HG02642 (cell line): ENCODE results near the gene TERB2.
"Not testable (repeated sequence)": the region's sequence is repeated elsewhere in the genome, so short reads cannot be mapped to it uniquely, and the experiment has no call there.

Experiments
- ATAC-seq: cut with Tn5 transposase; IDR thresholded peaks from one replicate; pipeline ENCODE4 v1.9.1; 2021; ENCODE audit warnings: mild to moderate bottlenecking; ENCODE audit not compliant: unreplicated experiment, poor library complexity

Gene TERB2

GRCh38 chr15:44956388-44956787 is at the start of gene TERB2:
Gene TERB2 (plus strand): TSS chr15:44956687. CDS start chr15:44956719, 32 bp downstream.
- ATAC-seq, result no peak

DNA sequence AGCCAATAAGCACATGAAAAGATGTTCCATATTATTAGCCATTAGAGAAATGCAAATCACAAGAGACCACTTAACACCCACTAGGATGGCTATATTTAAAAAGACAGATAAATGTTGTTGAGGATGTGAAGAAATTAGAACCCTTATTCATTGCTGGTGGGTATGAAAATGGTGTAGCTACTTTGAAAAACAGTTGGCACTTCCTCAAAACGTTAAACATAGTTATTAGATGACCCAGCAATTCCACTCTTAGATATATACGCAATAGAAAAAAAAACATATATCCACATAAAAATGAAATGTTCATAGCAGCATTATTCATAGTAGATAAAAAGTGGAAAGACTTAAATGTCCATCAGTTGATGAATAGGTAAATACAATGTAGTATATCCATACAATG is 47.1 kb upstream of the TERB2 start:
- ATAC-seq, result no peak

GRCh38 chr15:44910981-44911625 is 45.4 kb upstream of the TERB2 start:
- ATAC-seq, result no peak

- ATAC-seq, result not testable (repeated sequence)
These were observed 44.3 kb upstream of the TERB2 start for GRCh38 chr15:44912186-44912585.

DNA sequence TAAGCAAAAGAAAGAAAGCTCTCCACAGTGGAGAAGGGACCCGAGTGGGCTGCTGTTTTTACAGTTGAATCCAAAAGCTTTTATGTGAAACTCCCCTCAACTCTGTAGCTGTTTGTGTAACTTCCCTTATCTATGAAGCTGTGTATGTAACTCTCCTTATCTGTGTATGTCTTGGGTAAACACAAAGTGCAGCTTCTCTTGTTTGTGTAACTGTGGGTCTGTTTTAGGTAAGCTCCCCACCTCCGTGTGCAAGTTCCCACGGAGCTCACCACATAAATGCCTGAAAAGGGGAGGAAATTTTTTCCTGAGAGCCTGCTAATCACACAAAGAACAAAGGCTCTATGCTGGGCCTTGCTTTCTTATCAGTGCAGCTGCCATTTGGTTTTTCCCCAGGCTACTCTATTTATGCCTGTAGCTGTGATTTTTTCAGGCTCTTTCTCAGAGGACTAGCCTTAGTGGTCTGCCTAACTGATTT is 43.5 kb upstream of the TERB2 start:
- ATAC-seq, result not testable (repeated sequence)

DNA sequence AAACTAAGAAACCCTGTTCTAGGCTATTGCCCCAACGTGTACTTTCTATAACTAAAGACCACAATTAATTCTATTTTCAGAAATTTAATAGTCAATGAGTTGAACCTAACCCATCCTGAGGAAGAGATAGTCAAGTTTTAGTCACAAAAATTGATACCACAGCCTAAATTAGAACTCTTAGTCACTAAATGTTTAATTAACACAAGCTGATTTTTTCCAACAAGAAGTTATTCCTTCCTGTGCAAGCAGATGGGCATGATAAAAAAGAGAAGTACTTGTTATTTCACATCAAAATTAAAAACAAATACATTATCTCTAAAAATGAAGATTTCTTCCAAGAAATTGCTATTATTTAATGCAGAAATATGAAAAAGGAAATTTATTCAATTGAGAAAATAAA is 38.4 kb upstream of the TERB2 start:
- ATAC-seq, result no peak

DNA sequence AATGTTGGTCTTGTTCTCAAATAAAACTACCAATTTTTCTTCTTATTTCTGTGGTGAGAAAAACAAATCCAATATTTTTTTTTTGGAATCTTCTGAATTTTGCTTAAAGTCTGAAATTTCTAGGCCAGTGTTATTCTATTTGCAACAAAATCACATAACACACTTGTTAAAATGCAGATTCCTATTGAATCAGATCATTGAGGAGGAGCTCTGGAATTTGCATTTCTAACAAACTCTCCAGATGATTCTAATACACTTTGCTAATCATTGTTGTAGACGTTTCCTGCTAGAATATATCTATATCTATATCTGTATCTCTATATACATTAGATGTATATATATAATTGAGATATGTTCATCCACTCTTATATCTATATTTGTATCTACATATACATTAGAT is 27.8 kb upstream of the TERB2 start:
- ATAC-seq, result not testable (repeated sequence)

DNA sequence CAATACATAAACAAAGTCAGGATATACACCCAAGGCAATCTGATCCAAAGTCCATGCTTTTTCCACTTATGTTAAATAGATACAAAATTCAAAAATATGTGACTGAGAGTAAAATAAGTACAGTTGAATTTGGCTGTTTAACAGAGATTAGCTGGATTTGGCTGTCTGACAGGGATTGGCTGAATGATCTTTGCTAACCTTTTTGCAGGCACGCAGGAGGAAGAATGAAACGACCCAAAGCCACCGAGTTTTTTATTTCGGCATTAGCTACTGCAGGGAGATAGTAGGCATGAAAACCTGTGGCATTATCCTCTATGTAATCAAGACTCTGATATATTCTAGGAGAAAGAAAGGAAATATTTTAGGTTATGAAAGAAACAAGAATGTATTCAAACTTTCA is 26.2 kb upstream of the TERB2 start:
- not testable (repeated sequence) for ATAC-seq

DNA sequence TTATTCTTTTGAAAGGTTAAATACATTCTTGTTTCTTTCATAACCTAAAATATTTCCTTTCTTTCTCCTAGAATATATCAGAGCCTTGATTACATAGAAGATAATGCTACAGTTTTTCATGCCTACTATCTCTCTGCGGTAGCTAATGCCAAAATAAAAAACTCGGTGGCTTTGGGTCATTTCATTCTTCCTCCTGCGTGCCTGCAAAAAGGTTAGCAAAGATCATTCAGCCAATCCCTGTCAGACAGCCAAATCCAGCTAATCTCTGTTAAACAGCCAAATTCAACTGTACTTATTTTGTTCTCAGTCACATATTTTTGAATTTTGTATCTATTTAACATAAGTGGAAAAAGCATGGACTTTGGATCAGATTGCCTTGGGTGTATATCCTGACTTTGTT is 1.8 kb downstream of the TERB2 start:
- not testable (repeated sequence) for ATAC-seq

DNA sequence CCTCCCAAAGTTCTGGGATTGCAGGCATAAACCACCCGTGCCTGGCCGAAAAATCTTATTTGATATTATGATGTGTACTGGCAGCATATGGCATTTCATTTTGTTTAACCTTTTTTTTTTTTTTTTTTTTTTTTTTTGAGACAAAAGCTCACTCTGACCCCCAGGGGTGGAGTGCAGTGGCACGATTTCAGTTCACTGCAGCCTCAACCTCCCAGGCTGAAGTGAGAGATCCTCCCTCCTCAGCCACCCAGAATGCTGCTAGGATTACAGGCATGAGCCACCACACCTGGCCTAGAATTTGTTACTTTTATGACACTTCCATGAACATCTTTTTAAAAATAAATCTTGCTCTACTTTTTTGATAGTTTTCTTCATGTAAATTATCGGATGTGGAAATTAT is 12.0 kb downstream of the TERB2 start:
- no peak for ATAC-seq

DNA sequence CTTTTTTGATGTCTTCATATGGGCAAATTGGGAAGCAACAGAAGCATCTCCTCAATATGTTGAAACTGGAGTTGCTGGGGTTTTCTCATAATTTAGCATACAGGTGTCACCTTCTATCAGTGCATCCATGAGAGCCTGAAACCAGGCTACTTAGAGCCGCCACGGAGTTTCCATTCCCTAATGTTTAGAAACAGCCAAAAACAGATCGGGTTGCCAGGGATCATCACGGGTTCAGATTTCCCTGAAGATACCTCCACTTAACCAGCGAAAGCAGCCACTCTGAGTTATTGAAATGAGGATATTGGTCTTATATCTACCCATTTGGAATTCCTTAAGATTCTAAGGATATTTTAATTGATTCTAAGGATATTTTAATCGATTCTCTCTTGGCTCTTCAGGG is 14.5 kb downstream of the TERB2 start:
- no peak for ATAC-seq

GRCh38 chr15:44976183-44976582 is 19.7 kb downstream of the TERB2 start:
- ATAC-seq, result not testable (repeated sequence)

- not testable (repeated sequence) for ATAC-seq
These were observed 21.3 kb downstream of the TERB2 start for GRCh38 chr15:44977781-44978180.

DNA sequence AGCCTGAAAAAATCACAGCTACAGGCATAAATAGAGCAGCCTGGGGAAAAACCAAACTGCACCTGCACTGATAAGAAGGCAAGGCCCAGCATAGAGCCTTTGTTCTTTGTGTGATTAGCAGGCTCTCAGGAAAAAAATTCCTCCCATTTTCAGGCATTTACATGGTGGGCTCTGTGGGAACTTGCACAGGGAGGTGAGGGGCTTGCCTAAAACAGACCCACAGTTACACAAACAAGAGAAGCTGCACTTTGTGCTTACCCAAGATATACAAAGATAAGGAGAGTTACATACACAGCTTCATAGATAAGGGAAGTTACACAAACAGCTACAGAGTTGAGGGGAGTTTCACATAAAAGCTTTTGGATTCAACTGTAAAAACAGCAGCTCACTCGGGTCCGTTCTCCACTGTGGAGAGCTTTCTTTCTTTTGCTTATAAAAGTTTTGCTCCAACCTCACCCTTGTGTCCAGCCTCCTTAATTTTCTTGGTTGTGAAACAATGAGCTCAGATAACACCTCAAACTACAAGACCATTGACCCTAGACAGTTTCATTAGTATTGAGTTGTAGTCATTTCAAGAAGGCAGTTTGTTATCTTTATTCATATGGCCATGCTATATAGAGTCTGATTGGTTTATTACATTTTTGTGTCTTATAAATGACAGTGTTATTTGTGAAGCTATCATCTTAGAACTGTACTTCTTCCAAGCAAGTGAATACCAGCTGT is 23.3 kb downstream of the TERB2 start:
- ATAC-seq, result not testable (repeated sequence)

- not testable (repeated sequence) for ATAC-seq
These were observed 27.7 kb downstream of the TERB2 start for GRCh38 chr15:44984144-44984543.

DNA sequence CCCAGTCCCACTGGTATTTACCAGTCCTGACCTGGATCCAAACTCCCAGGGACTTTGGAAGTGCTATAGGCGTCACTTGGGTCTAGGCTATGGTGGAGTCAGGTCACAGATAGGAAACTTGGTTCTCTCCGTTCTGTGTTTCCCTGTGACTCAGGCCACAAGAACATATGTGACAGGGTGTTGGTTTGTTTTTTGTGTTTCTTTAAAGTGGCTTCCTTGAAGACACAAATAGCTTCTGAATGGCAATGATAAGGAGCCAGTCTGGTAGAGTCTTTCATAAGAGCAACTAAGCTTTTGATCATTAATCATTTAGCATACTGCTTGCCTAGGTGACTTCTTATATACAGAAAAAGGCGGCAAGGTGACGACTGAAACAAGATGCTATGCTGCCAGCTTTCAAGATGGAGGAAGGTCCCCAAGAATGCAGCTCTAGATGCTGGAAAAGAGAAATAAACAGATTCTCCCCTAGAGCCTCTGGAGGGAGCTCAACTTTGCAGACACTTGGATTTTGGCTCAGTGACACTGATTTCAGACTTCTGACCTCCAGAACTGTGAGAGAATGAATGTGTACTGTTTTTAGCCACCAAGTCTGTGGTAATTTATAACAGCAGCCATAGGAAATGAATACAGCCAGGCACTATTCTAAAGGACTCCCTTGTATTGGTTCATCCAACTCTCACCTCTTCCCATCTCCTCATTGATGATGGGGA is 30.0 kb downstream of the TERB2 start:
- ATAC-seq, result not testable (repeated sequence)

DNA sequence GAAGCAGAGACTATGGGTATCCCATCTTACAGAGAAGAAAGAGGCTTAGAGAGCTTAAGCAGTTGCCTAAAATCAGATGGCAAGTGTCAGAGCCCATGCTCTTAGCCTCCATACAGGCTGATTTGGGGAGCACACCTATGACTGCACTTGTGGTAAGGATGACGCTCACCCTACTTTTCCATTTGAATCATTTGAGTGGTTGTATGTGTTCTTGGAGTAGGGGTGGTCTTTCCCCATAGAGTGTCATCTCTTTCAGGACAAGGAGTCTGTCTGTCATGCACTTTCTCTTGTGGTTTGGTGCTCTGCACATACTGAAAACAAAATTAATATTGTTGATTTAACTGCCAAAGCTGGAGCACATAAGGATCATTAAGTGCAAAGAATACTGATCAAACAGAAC is 31.2 kb downstream of the TERB2 start:
- not testable (repeated sequence) for ATAC-seq

DNA sequence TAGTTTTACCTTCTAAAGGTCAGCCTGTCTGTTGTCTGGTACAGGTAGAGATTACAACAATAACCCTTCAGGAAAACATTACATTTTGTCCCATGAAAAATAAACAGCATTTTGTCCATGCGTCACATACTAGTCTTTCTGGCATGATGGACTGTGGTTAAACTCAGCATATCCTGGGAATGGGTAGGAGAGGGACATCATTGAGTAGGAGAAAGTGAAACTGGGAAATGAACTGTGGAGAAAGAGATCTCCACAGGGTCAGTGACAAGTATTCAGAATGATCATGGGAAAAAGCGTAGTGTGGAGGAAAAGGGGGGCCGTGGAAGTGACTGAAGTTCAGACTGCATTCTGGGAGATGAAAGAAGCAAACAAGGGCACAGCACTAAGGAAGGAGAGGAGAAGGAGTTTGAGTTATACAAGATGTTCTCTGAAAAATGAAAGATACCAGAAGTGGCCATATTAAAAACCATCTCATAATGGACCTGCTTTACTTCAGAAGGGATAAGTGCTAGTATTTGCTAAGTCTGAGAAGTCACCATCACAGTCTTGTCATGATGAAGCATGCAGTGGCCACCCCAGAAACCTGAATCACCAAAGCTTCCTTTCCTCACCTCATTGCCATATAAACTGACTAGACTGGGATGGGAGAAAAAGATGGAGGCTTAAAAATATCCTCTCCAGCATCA is 31.8 kb downstream of the TERB2 start:
- not testable (repeated sequence) for ATAC-seq

GRCh38 chr15:44988870-44989219 is 32.4 kb downstream of the TERB2 start:
- not testable (repeated sequence) for ATAC-seq

- ATAC-seq, result not testable (repeated sequence)
These were observed 41.1 kb downstream of the TERB2 start for GRCh38 chr15:44997632-44998031.

DNA sequence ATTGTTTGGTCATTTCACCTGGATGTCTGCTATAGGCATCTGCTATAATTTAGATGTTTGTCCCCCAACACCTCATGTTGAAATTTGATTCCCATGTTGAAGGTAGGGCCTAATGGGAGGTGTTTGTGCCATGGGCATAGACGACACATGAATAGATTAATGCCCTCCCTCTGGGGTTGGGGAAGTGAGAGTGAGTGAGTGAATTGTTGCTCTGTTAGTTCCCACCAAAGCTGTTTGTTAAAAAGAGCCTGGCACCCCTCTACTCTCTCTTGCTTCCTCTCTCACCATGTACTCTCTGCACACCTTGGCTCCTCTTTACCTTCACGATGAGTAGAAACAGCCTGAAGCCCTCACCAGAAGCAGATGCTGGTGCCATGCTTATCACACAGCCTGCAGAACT is 42.6 kb downstream of the TERB2 start:
- ATAC-seq, result no peak
